RWPE2 (cell line): ENCODE data around the gene ATG7.
A peak's percentile ranks its signal among the peaks of the same experiment; 100 is the strongest.
"Not testable (repeated sequence)": the region's sequence is repeated elsewhere in the genome, so short reads cannot be mapped to it uniquely, and the experiment has no call there.

Experiments used
- ATAC-seq: fragments of 200-7000 bp; cut with Tn5 transposase; 3 replicates; pipeline ENCODE4 v1.9.1; 2021; ENCODE audit warnings: low read depth
- DNase-seq: peaks from one replicate; pipeline ENCODE4 v3.0.0-alpha.2; 2020; ENCODE audit warnings: low spot score
- H3K27ac ChIP-seq: fragments of 450-650 bp; 2 replicates; pipeline ENCODE4 v1.5.1; 2017; ENCODE audit warnings: mild to moderate bottlenecking; ENCODE audit not compliant: poor library complexity, severe bottlenecking
- H3K27me3 ChIP-seq: fragments of 250-450 bp; sonication (Bioruptor Pico); 2 replicates; pipeline ENCODE4 v1.5.1; 2021; ENCODE audit warnings: mild to moderate bottlenecking, moderate library complexity; ENCODE audit not compliant: insufficient read depth, poor library complexity, severe bottlenecking
- H3K36me3 ChIP-seq: fragments of 250-450 bp; sonication (Bioruptor Pico); 2 replicates; pipeline ENCODE4 v1.5.1; 2020; ENCODE audit warnings: low read depth, mild to moderate bottlenecking, moderate library complexity
- H3K4me1 ChIP-seq: fragments of 250-450 bp; sonication (Bioruptor Pico); 2 replicates; pipeline ENCODE4 v1.5.1; 2021; ENCODE audit warnings: mild to moderate bottlenecking, moderate library complexity; ENCODE audit not compliant: insufficient read depth, poor library complexity, severe bottlenecking
- H3K4me3 ChIP-seq: fragments of 250-450 bp; sonication (Bioruptor Pico); 2 replicates; pipeline ENCODE4 v1.5.1; 2021; ENCODE audit warnings: mild to moderate bottlenecking, moderate library complexity; ENCODE audit not compliant: severe bottlenecking
- H3K9me3 ChIP-seq: fragments of 250-450 bp; sonication (Bioruptor Pico); 2 replicates; pipeline ENCODE4 v1.5.1; 2021; ENCODE audit warnings: mild to moderate bottlenecking, moderate library complexity; ENCODE audit not compliant: severe bottlenecking
- TF ChIP-seq, protein P1 (sequence below): fragments of 450-650 bp; IDR thresholded peaks from one replicate; pipeline ENCODE4 v1.5.1; 2017; ENCODE audit warnings: mild to moderate bottlenecking, moderate library complexity; ENCODE audit not compliant: poor library complexity, severe bottlenecking

Gene ATG7

GRCh38 chr3:11346416-11346815 is 74.2 kb downstream of the ATG7 start:
- peaks cover 58% of the 10 kb centered on the region for H3K36me3 ChIP-seq
- no peak overlapping the region for H3K4me3 ChIP-seq
- H3K9me3 ChIP-seq: no peaks in the 10 kb centered on the region
- H3K4me1 ChIP-seq: peaks cover 8% of the 10 kb centered on the region
- no peaks in the 10 kb centered on the region for H3K27me3 ChIP-seq
- DNase-seq (no peak), ATAC-seq (peak; percentile 84)
- peak overlapping the region; percentile 17 for H3K27ac ChIP-seq
- TF ChIP-seq, protein P1, sequence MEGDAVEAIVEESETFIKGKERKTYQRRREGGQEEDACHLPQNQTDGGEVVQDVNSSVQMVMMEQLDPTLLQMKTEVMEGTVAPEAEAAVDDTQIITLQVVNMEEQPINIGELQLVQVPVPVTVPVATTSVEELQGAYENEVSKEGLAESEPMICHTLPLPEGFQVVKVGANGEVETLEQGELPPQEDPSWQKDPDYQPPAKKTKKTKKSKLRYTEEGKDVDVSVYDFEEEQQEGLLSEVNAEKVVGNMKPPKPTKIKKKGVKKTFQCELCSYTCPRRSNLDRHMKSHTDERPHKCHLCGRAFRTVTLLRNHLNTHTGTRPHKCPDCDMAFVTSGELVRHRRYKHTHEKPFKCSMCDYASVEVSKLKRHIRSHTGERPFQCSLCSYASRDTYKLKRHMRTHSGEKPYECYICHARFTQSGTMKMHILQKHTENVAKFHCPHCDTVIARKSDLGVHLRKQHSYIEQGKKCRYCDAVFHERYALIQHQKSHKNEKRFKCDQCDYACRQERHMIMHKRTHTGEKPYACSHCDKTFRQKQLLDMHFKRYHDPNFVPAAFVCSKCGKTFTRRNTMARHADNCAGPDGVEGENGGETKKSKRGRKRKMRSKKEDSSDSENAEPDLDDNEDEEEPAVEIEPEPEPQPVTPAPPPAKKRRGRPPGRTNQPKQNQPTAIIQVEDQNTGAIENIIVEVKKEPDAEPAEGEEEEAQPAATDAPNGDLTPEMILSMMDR: no peak

DNA sequence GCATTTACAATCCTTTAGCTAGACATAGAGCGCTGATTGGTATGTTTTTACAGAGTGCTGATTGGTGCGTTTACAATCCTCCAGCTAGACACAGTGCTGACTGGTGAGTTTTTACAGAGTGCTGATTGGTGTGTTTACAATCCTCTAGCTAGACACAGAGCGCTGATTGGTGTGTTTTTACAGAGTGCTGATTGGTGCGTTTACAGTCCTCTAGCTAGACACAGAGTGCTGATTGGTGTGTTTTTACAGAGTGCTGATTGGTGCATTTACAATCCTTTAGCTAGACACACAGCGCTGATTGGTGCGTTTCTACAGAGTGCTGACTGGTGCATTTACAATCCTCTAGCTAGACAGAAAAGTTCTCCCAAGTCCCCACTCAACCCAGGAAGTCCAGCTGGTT is 76.7 kb downstream of the ATG7 start:
- H3K4me3 ChIP-seq, DNase-seq, H3K4me1 ChIP-seq, ATAC-seq, H3K27me3 ChIP-seq, H3K27ac ChIP-seq, H3K9me3 ChIP-seq: not testable (repeated sequence)
- peaks cover 54% of the 10 kb centered on the region for H3K36me3 ChIP-seq

GRCh38 chr3:11349446-11349845 is 77.2 kb downstream of the ATG7 start:
- TF ChIP-seq, protein P1: no peak
- Histone ChIP-seq H3K9me3 (no peaks in the 10 kb centered on the region), H3K4me1 (peaks cover 8% of the 10 kb centered on the region), H3K36me3 (peaks cover 48% of the 10 kb centered on the region), H3K27me3 (no peaks in the 10 kb centered on the region), H3K4me3 (no peak overlapping the region), H3K27ac (peak overlapping the region; percentile 11)
- ATAC-seq: no peak
- DNase-seq: no peak

- H3K4me3 ChIP-seq: no peak overlapping the region
- H3K27ac ChIP-seq: peak overlapping the region; percentile 11
- ATAC-seq (peak; percentile 68), DNase-seq (no peak)
- peaks cover 8% of the 10 kb centered on the region for H3K4me1 ChIP-seq
- peaks cover 45% of the 10 kb centered on the region for H3K36me3 ChIP-seq
- TF ChIP-seq, protein P1: no peak
- no peaks in the 10 kb centered on the region for H3K9me3 ChIP-seq
- no peaks in the 10 kb centered on the region for H3K27me3 ChIP-seq
Observed at GRCh38 chr3:11350374-11350773, 78.2 kb downstream of the ATG7 start.

DNA sequence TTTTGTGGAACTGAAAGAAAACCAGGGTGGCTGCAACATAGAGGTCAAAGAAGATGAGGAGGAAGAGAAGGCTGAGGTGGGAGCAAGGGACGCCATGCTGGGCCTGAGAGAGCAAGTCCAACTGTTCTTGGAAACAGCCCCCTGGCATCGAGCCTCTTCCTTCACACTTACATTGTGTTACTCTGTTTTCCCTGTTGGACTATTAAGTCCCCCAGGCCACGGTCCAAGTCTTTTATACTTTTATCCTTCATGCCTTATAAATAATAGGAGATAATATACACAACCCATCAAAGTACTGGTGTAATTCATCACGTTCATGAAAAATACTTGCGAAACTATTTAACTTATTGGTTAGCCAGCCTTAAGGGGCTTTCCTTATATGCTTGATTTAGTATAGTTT is 79.3 kb downstream of the ATG7 start:
- no peak for ATAC-seq
- H3K36me3 ChIP-seq: peaks cover 37% of the 10 kb centered on the region
- TF ChIP-seq, protein P1: no peak

More for the DNA sequence above, 79.3 kb downstream of the ATG7 start:
- H3K4me1 ChIP-seq: peaks cover 8% of the 10 kb centered on the region
- no peak for DNase-seq
- no peaks in the 10 kb centered on the region for H3K9me3 ChIP-seq
- H3K27me3 ChIP-seq: no peaks in the 10 kb centered on the region
- no peak overlapping the region for H3K27ac ChIP-seq
- H3K4me3 ChIP-seq: no peak overlapping the region
